PC-9 (cell line): ENCODE results near the gene C3orf18.

Source experiments
- EZH2 ChIP-seq: fragments of 200-600 bp; sonication (generic); IDR thresholded peaks from 2 replicates; pipeline ENCODE4 v1.8.0; 2017; ENCODE audit warnings: antibody characterized with exemption, low read depth
- TF ChIP-seq, protein P1 (sequence below): fragments of 200-600 bp; sonication (generic); conservative IDR thresholded peaks from 2 replicates; pipeline ENCODE4 v1.6.1; 2017; ENCODE audit warnings: mixed run types, antibody characterized with exemption, mild to moderate bottlenecking, moderate library complexity

DNA sequence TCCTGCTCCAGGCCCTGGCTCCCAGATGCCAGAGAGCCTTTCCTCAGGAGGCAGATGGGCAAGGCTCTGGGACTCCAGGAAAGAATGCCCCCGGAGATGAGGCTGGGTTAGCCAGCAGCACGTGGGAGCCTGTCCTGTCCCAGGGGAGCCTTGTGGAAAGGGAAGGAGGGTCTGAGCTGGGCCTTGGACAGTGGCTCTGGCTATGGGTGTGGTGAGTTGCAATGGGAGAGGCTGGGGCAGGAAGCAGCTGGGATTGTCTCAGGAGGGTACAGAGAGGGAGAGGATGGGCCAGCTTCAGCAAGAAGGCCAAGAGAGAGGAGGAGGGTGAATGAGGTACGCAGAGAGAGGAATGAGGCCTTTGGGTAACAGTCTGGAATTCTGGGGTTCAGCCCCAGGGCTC, 46.7 kb downstream of the C3orf18 start:
- TF ChIP-seq, protein P1, sequence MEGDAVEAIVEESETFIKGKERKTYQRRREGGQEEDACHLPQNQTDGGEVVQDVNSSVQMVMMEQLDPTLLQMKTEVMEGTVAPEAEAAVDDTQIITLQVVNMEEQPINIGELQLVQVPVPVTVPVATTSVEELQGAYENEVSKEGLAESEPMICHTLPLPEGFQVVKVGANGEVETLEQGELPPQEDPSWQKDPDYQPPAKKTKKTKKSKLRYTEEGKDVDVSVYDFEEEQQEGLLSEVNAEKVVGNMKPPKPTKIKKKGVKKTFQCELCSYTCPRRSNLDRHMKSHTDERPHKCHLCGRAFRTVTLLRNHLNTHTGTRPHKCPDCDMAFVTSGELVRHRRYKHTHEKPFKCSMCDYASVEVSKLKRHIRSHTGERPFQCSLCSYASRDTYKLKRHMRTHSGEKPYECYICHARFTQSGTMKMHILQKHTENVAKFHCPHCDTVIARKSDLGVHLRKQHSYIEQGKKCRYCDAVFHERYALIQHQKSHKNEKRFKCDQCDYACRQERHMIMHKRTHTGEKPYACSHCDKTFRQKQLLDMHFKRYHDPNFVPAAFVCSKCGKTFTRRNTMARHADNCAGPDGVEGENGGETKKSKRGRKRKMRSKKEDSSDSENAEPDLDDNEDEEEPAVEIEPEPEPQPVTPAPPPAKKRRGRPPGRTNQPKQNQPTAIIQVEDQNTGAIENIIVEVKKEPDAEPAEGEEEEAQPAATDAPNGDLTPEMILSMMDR = no peak
- no peak for TF ChIP-seq EZH2
